LNCAP (cell line): Measurements from ENCODE around the gene MYO1A.

Source experiments
- CTCF ChIP-seq: fragments of 450-650 bp; IDR thresholded peaks from 2 replicates; pipeline ENCODE4 v1.5.1; 2017; ENCODE audit warnings: mild to moderate bottlenecking

The MYO1A gene

GRCh38 chr12:57027805-57028153 lies 22.1 kb downstream of the MYO1A start:
- no peak for TF ChIP-seq CTCF

GRCh38 chr12:57027011-57027804 lies 22.7 kb downstream of the MYO1A start:
- no peak for TF ChIP-seq CTCF

GRCh38 chr12:57025196-57025595 lies 24.7 kb downstream of the MYO1A start:
- TF ChIP-seq CTCF: no peak

GRCh38 chr12:57019983-57020719 lies 29.8 kb downstream of the MYO1A start:
- TF ChIP-seq CTCF: no peak

- no peak for TF ChIP-seq CTCF
Measured at GRCh38 chr12:57018906-57019305, 31.0 kb downstream of the MYO1A start.

GRCh38 chr12:57016348-57016747 lies 33.6 kb downstream of the MYO1A start, which contains the start of gene TAC3:
TAC3 (minus strand) TSS chr12:57016529; CDS start chr12:57015797, 732 bp downstream.
- TF ChIP-seq CTCF: no peak

GRCh38 chr12:57012600-57013465 lies 37.1 kb downstream of the MYO1A start:
- no peak for TF ChIP-seq CTCF
